Panc1 (cell line): ENCODE measurements around the gene EZH2. TPM values are rescaled to one million over a fixed set of nuclear protein-coding genes. Genes with fewer than 3 reads are reported as not detected.

ENCODE experiments used
- ATAC-seq: fragments of 200-7000 bp; cut with Tn5 transposase; 2 replicates; pipeline ENCODE4 v1.9.1; 2020; ENCODE audit warnings: mild to moderate bottlenecking, moderate library complexity
- BruUV-seq: library from RNA; stranded (reverse); fragments of 400-500 nt; replicated peaks from 2 replicates; lab custom pipeline; 2021; lab: Mats Ljungman, UMichigan
- CTCF ChIA-PET: fragments of 300-600 bp; sonication (Branson Sonifier 250); formaldehyde crosslinking; loops from one replicate; lab custom pipeline; 2022; ENCODE audit warnings: antibody characterized with exemption; lab: Charles Lee
- POLR2A ChIA-PET: fragments of 300-600 bp; sonication (Branson Sonifier 250); formaldehyde crosslinking; loops from one replicate; lab custom pipeline; 2022; ENCODE audit warnings: antibody characterized with exemption; lab: Charles Lee
- DNase-seq: peaks from one replicate; pipeline ENCODE4 v3.0.0-alpha.2; 2010; ENCODE audit warnings: low read depth, low spot score
- H3K27ac ChIP-seq: 2 replicates; pipeline ENCODE4 v1.5.1; 2011; ENCODE audit warnings: mild to moderate bottlenecking, low read length, inconsistent platforms
- H3K27me3 ChIP-seq: fragments of 200-500 bp; sonication (Bioruptor generic); 2 replicates; pipeline ENCODE4 v1.6.0; 2014; ENCODE audit warnings: low read length, inconsistent platforms; ENCODE audit not compliant: control insufficient read depth, insufficient read depth
- H3K36me3 ChIP-seq: fragments of 200-500 bp; sonication (Bioruptor generic); 2 replicates; pipeline ENCODE4 v1.5.1; 2014; ENCODE audit warnings: inconsistent platforms, mild to moderate bottlenecking, low read length, moderate library complexity; ENCODE audit not compliant: control insufficient read depth, insufficient read depth
- H3K4me1 ChIP-seq: 2 replicates; pipeline ENCODE4 v1.5.1; 2011; ENCODE audit warnings: inconsistent platforms, mild to moderate bottlenecking, low read length, moderate library complexity; ENCODE audit not compliant: control insufficient read depth, insufficient read depth
- H3K4me3 ChIP-seq, 2 experiments: 2 replicates each; pipeline ENCODE4 v1.5.1; 2011 to 2012; ENCODE audit warnings: low read depth in 2 of 2, low read length in 2 of 2, mild to moderate bottlenecking in 2 of 2, inconsistent platforms in 1 of 2, moderate library complexity in 1 of 2
- H3K9me3 ChIP-seq: fragments of 200-500 bp; sonication (Bioruptor generic); 2 replicates; pipeline ENCODE4 v1.5.1; 2014; ENCODE audit warnings: low read depth, mild to moderate bottlenecking, inconsistent platforms, low read length, moderate library complexity; ENCODE audit not compliant: control insufficient read depth, insufficient read depth
- CTCF ChIP-seq: fragments of 450-650 bp; IDR thresholded peaks from 2 replicates; pipeline ENCODE4 v1.5.1; 2017; ENCODE audit warnings: mild to moderate bottlenecking
- POLR2AphosphoS5 ChIP-seq: IDR thresholded peaks from 2 replicates; pipeline ENCODE4 v1.6.1; 2012; ENCODE audit warnings: mild to moderate bottlenecking, low read depth, low read length, moderate library complexity
- REST ChIP-seq, 2 experiments: IDR thresholded peaks; 2 replicates each; pipeline ENCODE4 v1.6.1; 2011 to 2012; ENCODE audit warnings: low read depth in 2 of 2, control low read depth in 1 of 2, low read length in 1 of 2, mild to moderate bottlenecking in 1 of 2, moderate library complexity in 1 of 2; ENCODE audit not compliant: insufficient read depth in 1 of 2
- SIN3A ChIP-seq: IDR thresholded peaks from 2 replicates; pipeline ENCODE4 v1.6.1; 2012; ENCODE audit warnings: low read depth, mild to moderate bottlenecking, low read length, moderate library complexity, borderline replicate concordance; ENCODE audit not compliant: insufficient read depth
- TCF7L2 ChIP-seq: IDR thresholded peaks from 2 replicates; pipeline ENCODE4 v1.6.1; 2011; ENCODE audit warnings: mild to moderate bottlenecking, low read depth, low read length, inconsistent platforms
- in situ Hi-C: cut with HindIII; loops from 2 replicates; pipeline ENCODE4 v1.10.0; 2016; ENCODE audit warnings: low sequenced_read_pairs, low pct_unique_long_range_greater_than_20kb
- intact Hi-C: fragments of 100-400 bp; cut with micrococcal nuclease; formaldehyde crosslinking; loops from one replicate; pipeline ENCODE4 v1.10.0; 2022; ENCODE audit not compliant: unreplicated experiment
- total RNA-seq: library from RNA; stranded (reverse); gene quantifications from one replicate; pipeline ENCODE4 v1.2.1, GENCODE V29; 2021; ENCODE audit not compliant: unreplicated experiment

EZH2 gene
- total RNA-seq, 1 experiment from 2014 or later: 38.3 TPM

DNA sequence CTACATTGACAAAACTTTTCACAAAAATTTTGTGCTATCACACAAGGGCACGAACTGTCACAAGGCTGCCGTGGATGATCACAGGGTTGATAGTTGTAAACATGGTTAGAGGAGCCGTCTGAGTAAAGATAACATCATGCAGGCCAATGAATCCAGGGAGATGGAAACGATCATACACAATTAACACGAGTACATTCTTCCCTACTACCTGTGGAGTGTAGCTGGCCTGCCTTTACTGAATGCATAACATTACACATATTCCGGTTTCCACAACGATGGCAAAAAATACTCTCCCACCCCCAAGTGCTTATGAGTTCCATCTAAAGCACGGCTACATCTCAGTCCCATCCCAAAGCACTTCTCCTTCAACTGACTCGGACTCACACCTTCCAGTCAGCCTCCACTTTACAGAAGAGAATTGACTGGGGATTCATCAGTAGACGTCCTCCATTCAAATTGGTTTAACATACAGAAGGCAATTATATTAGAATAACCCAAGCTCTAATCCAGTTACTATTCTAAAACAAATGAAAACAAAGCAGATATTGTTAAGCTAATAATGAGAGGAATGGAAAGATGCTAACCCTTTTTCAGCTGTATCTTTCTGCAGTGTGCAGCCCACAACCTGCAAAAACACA lies 69.0 kb downstream of the EZH2 start:
- H3K9me3 ChIP-seq: no peaks in the 10 kb centered on the region
- TF ChIP-seq POLR2AphosphoS5 (no peak), TCF7L2 (no peak), REST (IDR thresholded peaks at IDR 0.05; ENCODE audit: insufficient read depth in 1 of 2, low read depth in 2 of 2, low read length in 1 of 2) (no peak), SIN3A (no peak), CTCF (no peak)
- H3K27ac ChIP-seq: no peak overlapping the region
- no peaks in the 10 kb centered on the region for H3K4me1 ChIP-seq
- POLR2A ChIA-PET: no interaction called here
- no TSS peak for BruUV-seq
- no peaks in the 10 kb centered on the region for H3K27me3 ChIP-seq
- CTCF ChIA-PET: no interaction called here
- ATAC-seq (no peak), DNase-seq (no peak)
- H3K4me3 ChIP-seq: no peak overlapping the region
- intact Hi-C loops: no loop called here
- peaks cover 47% of the 10 kb centered on the region for H3K36me3 ChIP-seq
- in situ Hi-C loops: no loop called here

GRCh38 chr7:148813890-148814289 lies 70.2 kb downstream of the EZH2 start:
- no peaks in the 10 kb centered on the region for H3K9me3 ChIP-seq
- DNase-seq (no peak), ATAC-seq (no peak)
- POLR2A ChIA-PET: interaction anchor here (1.1 kb wide), 1 partner anchor 128 kb away, joined by 3 read pairs; no protein-coding TSS in a partner anchor
- TF ChIP-seq REST (IDR thresholded peaks at IDR 0.05; ENCODE audit: insufficient read depth in 1 of 2, low read depth in 2 of 2, low read length in 1 of 2) (no peak), POLR2AphosphoS5 (no peak), SIN3A (no peak), CTCF (no peak), TCF7L2 (no peak)
- H3K27me3 ChIP-seq: no peaks in the 10 kb centered on the region
- no peak overlapping the region for H3K27ac ChIP-seq
- CTCF ChIA-PET: no interaction called here
- intact Hi-C loops (no loop called here), in situ Hi-C loops (no loop called here)
- no TSS peak for BruUV-seq
- H3K4me1 ChIP-seq: no peaks in the 10 kb centered on the region
- no peak overlapping the region for H3K4me3 ChIP-seq
- peaks cover 49% of the 10 kb centered on the region for H3K36me3 ChIP-seq
